ENCODE results near the gene TBCCD1.
"Not testable (repeated sequence)": the region's sequence is repeated elsewhere in the genome, so short reads cannot be mapped to it uniquely, and the experiment has no call there.

The TBCCD1 gene

GRCh38 chr3:186596568-186597287, 29.6 kb upstream of the TBCCD1 start:
- DNase-seq (ENCODE audit: low read depth in 3 of 3) = no peak

GRCh38 chr3:186594591-186595113, 27.5 kb upstream of the TBCCD1 start:
- no peak for DNase-seq (ENCODE audit: low read depth in 3 of 3)

- no peak for DNase-seq (ENCODE audit: low read depth in 3 of 3)
Measured at GRCh38 chr3:186593862-186594261, 26.7 kb upstream of the TBCCD1 start.

- no peak for DNase-seq (ENCODE audit: low read depth in 3 of 3)
Measured at GRCh38 chr3:186592682-186593081, 25.5 kb upstream of the TBCCD1 start.

- no peak for DNase-seq (ENCODE audit: low read depth in 3 of 3)
Measured at GRCh38 chr3:186590580-186591295, 23.6 kb upstream of the TBCCD1 start.

- no peak for DNase-seq (ENCODE audit: low read depth in 3 of 3)
Measured at GRCh38 chr3:186589856-186590579, 22.9 kb upstream of the TBCCD1 start.

GRCh38 chr3:186589121-186589520, 22.0 kb upstream of the TBCCD1 start:
- no peak for DNase-seq (ENCODE audit: low read depth in 3 of 3)

- DNase-seq (ENCODE audit: low read depth in 3 of 3) = no peak
Measured at GRCh38 chr3:186588632-186589031, 21.5 kb upstream of the TBCCD1 start.

GRCh38 chr3:186587183-186587582, 20.0 kb upstream of the TBCCD1 start:
- DNase-seq (ENCODE audit: low read depth in 3 of 3) = no peak

GRCh38 chr3:186586245-186586644, 19.1 kb upstream of the TBCCD1 start:
- DNase-seq (ENCODE audit: low read depth in 3 of 3) = not testable (repeated sequence)

- DNase-seq (ENCODE audit: low read depth in 3 of 3) = no peak
Measured at GRCh38 chr3:186583831-186584230, 16.7 kb upstream of the TBCCD1 start.

GRCh38 chr3:186582541-186582940, 15.4 kb upstream of the TBCCD1 start:
- DNase-seq (ENCODE audit: low read depth in 3 of 3) = no peak

GRCh38 chr3:186580785-186581184, 13.6 kb upstream of the TBCCD1 start:
- no peak for DNase-seq (ENCODE audit: low read depth in 3 of 3)

- no peak for DNase-seq (ENCODE audit: low read depth in 3 of 3)
Measured at GRCh38 chr3:186577521-186577920, 10.4 kb upstream of the TBCCD1 start.

- no peak for DNase-seq (ENCODE audit: low read depth in 3 of 3)
Measured at GRCh38 chr3:186571644-186572013, 4.5 kb upstream of the TBCCD1 start.

- no peak for DNase-seq (ENCODE audit: low read depth in 3 of 3)
Measured at GRCh38 chr3:186570941-186571643, 4.0 kb upstream of the TBCCD1 start.

GRCh38 chr3:186570096-186570940, 3.2 kb upstream of the TBCCD1 start, which contains the start of gene DNAJB11:
TSS of gene DNAJB11 (plus strand) at chr3:186570720. CDS start at chr3:186570898, 178 bp downstream.
- DNase-seq (ENCODE audit: low read depth in 3 of 3) = peak; percentile 94 to 99 (median 98)

- no peak for DNase-seq (ENCODE audit: low read depth in 3 of 3)
Measured at GRCh38 chr3:186569779-186570095, 2.6 kb upstream of the TBCCD1 start.

- not testable (repeated sequence) for DNase-seq (ENCODE audit: low read depth in 3 of 3)
Measured at GRCh38 chr3:186569361-186569760, 2.2 kb upstream of the TBCCD1 start.

GRCh38 chr3:186566772-186567071, 417 bp downstream of the TBCCD1 start:
- DNase-seq (ENCODE audit: low read depth in 3 of 3) = no peak

GRCh38 chr3:186564586-186564985, 2.6 kb downstream of the TBCCD1 start:
- DNase-seq (ENCODE audit: low read depth in 3 of 3) = no peak

Data from stimulated activated CD4-positive, alpha-beta T cell treated with anti-CD3 and anti-CD28 coated beads, TNF-alpha, amount 100 ng/mL, for 24 hours (primary cell).